ENCODE measurements around the gene PCGF2. TPM values are rescaled to one million over a fixed set of nuclear protein-coding genes. Genes with fewer than 3 reads are reported as not detected.

Gene PCGF2
- total and polyA plus RNA-seq, 2 donors from 2014 or later: 62.2 to 111 TPM

DNA sequence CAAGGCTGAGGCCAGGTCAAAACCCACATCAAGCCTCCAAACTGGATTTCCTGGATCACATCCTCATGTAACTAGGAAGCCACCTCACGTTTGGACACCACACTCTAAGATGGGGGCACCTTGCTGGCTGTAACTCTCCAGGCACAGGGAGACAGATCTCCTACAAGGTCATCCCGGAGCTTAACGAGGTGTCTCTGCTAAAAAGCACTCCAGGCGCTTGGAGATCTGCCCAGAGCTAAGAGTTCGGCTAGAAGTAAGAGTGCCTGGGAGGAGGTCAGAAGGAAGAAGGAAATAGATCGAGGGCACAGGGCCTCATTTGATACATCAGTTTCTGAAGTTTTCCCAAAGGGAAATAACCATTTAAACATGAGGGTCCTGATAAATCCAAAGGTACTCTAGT is 20.3 kb upstream of the PCGF2 start:
- no peak overlapping the region for H3K27ac ChIP-seq (ENCODE audit: low read depth in 2 of 2, low read length in 2 of 2)

DNA sequence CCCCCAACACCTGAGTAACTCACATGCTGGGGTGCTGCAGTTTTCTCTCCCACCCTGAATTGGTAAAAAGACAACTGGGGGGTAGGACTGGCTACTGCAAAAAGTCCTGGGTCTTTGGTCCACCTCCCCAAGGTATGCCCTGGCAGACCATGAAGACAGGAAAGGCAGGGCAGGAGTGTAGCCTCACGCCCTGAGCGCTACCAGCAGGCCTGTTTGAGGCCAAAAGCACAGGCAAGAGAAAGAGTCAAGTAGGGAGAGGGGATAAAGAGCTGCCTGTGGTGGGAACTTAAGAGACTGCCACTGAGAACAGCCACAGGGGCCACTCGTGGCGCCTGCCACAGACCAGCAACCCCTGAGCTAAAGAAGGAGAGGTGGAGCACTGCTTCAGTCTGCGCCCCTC is 18.2 kb upstream of the PCGF2 start:
- DNase-seq (no peak), FAIRE-seq (no peak)
- Histone ChIP-seq H3K4me3 (ENCODE audit: low read length in 3 of 3) (no peak overlapping the region), H3K36me3 (ENCODE audit: control insufficient read depth in 2 of 3, insufficient read depth in 3 of 3, low read length in 3 of 3) (peaks cover 8 to 71% (median 43%) of the 10 kb centered on the region in 3 donors), H3K9me3 (ENCODE audit: control insufficient read depth in 2 of 3, insufficient read depth in 1 of 3, low read length in 3 of 3) (no peaks in the 10 kb centered on the region), H3K4me1 (ENCODE audit: control insufficient read depth in 2 of 3, insufficient read depth in 2 of 3, low read depth in 1 of 3, low read length in 3 of 3) (no peaks in the 10 kb centered on the region), H3K9ac (ENCODE audit: low read length in 3 of 3) (no peak overlapping the region), H3K27me3 (ENCODE audit: control insufficient read depth, insufficient read depth, low read length) (no peaks in the 10 kb centered on the region), H3K27ac (ENCODE audit: low read depth in 2 of 2, low read length in 2 of 2) (no peak overlapping the region)
- no peak for TF ChIP-seq CTCF (IDR thresholded peaks at IDR 0.05; ENCODE audit: borderline replicate concordance, extremely low read depth, insufficient read depth)
- intact Hi-C loops (cut with DNase I): no loop called here

More for the DNA sequence above, 20.3 kb upstream of the PCGF2 start:
- H3K9ac ChIP-seq (ENCODE audit: low read length in 3 of 3): no peak overlapping the region
- no peaks in the 10 kb centered on the region for H3K4me1 ChIP-seq (ENCODE audit: control insufficient read depth in 2 of 3, insufficient read depth in 2 of 3, low read depth in 1 of 3, low read length in 3 of 3)
- no peaks in the 10 kb centered on the region for H3K9me3 ChIP-seq (ENCODE audit: control insufficient read depth in 2 of 3, insufficient read depth in 1 of 3, low read length in 3 of 3)
- no peak for TF ChIP-seq CTCF (IDR thresholded peaks at IDR 0.05; ENCODE audit: borderline replicate concordance, extremely low read depth, insufficient read depth)
- intact Hi-C loops (cut with DNase I): no loop called here
- FAIRE-seq (no peak), DNase-seq (no peak)
- H3K4me3 ChIP-seq (ENCODE audit: low read length in 3 of 3): no peak overlapping the region
- H3K36me3 ChIP-seq (ENCODE audit: control insufficient read depth in 2 of 3, insufficient read depth in 3 of 3, low read length in 3 of 3): peaks cover 5 to 74% (median 46%) of the 10 kb centered on the region in 3 donors
- no peaks in the 10 kb centered on the region for H3K27me3 ChIP-seq (ENCODE audit: control insufficient read depth, insufficient read depth, low read length)

DNA sequence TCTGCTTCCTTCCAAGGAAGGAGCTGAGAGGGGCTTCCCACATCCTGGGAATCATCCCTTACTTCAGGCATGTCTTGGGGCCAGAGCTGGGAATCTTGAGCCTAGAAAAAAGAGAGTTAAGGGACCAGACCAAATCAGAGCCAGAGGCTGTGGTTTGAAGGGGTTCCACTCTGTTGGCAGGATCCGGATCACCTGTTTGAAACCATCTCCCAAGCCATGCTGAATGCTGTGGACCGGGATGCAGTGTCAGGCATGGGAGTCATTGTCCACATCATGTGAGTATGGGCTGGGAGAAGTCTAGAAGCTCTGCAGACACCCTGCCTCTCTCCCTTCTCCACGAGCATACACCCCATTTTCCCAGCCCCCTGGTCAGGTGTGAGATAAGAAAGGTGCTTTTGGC is 14.1 kb upstream of the PCGF2 start:
- no peak for TF ChIP-seq CTCF (IDR thresholded peaks at IDR 0.05; ENCODE audit: borderline replicate concordance, extremely low read depth, insufficient read depth)
- no peak overlapping the region for H3K27ac ChIP-seq (ENCODE audit: low read depth in 2 of 2, low read length in 2 of 2)
- no peak overlapping the region for H3K4me3 ChIP-seq (ENCODE audit: low read length in 3 of 3)
- H3K9me3 ChIP-seq (ENCODE audit: control insufficient read depth in 2 of 3, insufficient read depth in 1 of 3, low read length in 3 of 3): no peaks in the 10 kb centered on the region
- intact Hi-C loops (cut with DNase I): no loop called here
- no peak for DNase-seq
- no peak for FAIRE-seq
- no peaks in the 10 kb centered on the region for H3K27me3 ChIP-seq (ENCODE audit: control insufficient read depth, insufficient read depth, low read length)
- H3K9ac ChIP-seq (ENCODE audit: low read length in 3 of 3): no peak overlapping the region
- no peaks in the 10 kb centered on the region for H3K4me1 ChIP-seq (ENCODE audit: control insufficient read depth in 2 of 3, insufficient read depth in 2 of 3, low read depth in 1 of 3, low read length in 3 of 3)
- H3K36me3 ChIP-seq (ENCODE audit: control insufficient read depth in 2 of 3, insufficient read depth in 3 of 3, low read length in 3 of 3): peaks cover 5 to 60% (median 30%) of the 10 kb centered on the region in 3 donors

DNA sequence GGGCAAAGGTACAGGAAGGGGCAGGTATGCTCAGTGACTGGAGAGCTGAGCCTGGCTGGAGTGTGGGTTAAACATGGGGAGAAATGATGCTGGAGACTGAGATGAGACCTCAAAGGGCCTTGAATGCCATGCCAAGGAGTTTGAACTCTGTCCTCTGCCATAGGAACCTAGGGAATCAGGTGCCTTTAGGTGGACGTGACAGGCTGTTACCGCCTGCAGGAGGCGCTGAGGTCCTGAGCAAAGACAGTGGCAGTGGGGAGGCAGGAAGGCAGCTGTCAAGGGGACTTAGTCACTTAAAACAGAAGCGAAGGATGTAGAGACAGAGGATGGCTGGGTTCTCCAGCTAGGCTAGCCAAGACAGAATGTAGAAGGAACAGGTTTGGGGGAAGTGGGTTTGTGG is 13.5 kb upstream of the PCGF2 start:
- H3K27ac ChIP-seq (ENCODE audit: low read depth in 2 of 2, low read length in 2 of 2): no peak overlapping the region
- FAIRE-seq (no peak), DNase-seq (peak in 1 of 5 donors; percentile 21)
- no peaks in the 10 kb centered on the region for H3K27me3 ChIP-seq (ENCODE audit: control insufficient read depth, insufficient read depth, low read length)
- peaks cover 5 to 54% (median 30%) of the 10 kb centered on the region in 3 donors for H3K36me3 ChIP-seq (ENCODE audit: control insufficient read depth in 2 of 3, insufficient read depth in 3 of 3, low read length in 3 of 3)
- no peak for TF ChIP-seq CTCF (IDR thresholded peaks at IDR 0.05; ENCODE audit: borderline replicate concordance, extremely low read depth, insufficient read depth)
- intact Hi-C loops (cut with DNase I): no loop called here
- no peak overlapping the region for H3K4me3 ChIP-seq (ENCODE audit: low read length in 3 of 3)
- no peaks in the 10 kb centered on the region for H3K4me1 ChIP-seq (ENCODE audit: control insufficient read depth in 2 of 3, insufficient read depth in 2 of 3, low read depth in 1 of 3, low read length in 3 of 3)
- no peak overlapping the region for H3K9ac ChIP-seq (ENCODE audit: low read length in 3 of 3)
- no peaks in the 10 kb centered on the region for H3K9me3 ChIP-seq (ENCODE audit: control insufficient read depth in 2 of 3, insufficient read depth in 1 of 3, low read length in 3 of 3)
